Measurements from ENCODE around the gene SPTLC3. TPM values are rescaled to one million over a fixed set of nuclear protein-coding genes. Genes with fewer than 3 reads are reported as not detected.

SPTLC3 gene
- total and polyA plus RNA-seq, 4 donors = 3.0 to 23.2 (median 11.9) TPM

GRCh38 chr20:13059398-13060136 is 50.8 kb downstream of the SPTLC3 start:
- H3K27me3 ChIP-seq (ENCODE audit: control insufficient read depth in 3 of 3, insufficient read depth in 3 of 3, low read length in 2 of 3) = no peaks in the 10 kb centered on the region
- H3K27ac ChIP-seq (ENCODE audit: low read depth in 1 of 2, low read length in 1 of 2) = no peak overlapping the region
- no peak overlapping the region for H3K9ac ChIP-seq (ENCODE audit: insufficient read depth in 1 of 2, low read length in 2 of 2)
- no peak for DNase-seq
- H3K36me3 ChIP-seq (ENCODE audit: control insufficient read depth in 4 of 4, insufficient read depth in 4 of 4, low read length in 4 of 4) = peaks cover 0 to 1% (median 0%) of the 10 kb centered on the region in 4 donors
- TF ChIP-seq CTCF (IDR thresholded peaks at IDR 0.05; ENCODE audit: control extremely low read depth, extremely low read depth) = no peak
- 78 to 85% methylated on average over 7 of the region's 7 CpGs for WGBS, 2 donors
- no peaks in the 10 kb centered on the region for H3K9me3 ChIP-seq (ENCODE audit: control insufficient read depth in 4 of 4, insufficient read depth in 3 of 4, low read length in 3 of 4)
- H3K4me3 ChIP-seq = no peak overlapping the region
- ATAC-seq (ENCODE audit: insufficient read depth, low FRiP score) = no peak
- H3K4me1 ChIP-seq (ENCODE audit: control insufficient read depth in 5 of 5, insufficient read depth in 5 of 5, low read length in 5 of 5) = no peaks in the 10 kb centered on the region

GRCh38 chr20:13060327-13060726 is 51.6 kb downstream of the SPTLC3 start:
- Histone ChIP-seq H3K9ac (ENCODE audit: insufficient read depth in 1 of 2, low read length in 2 of 2) (no peak overlapping the region), H3K9me3 (ENCODE audit: control insufficient read depth in 4 of 4, insufficient read depth in 3 of 4, low read length in 3 of 4) (no peaks in the 10 kb centered on the region), H3K4me1 (ENCODE audit: control insufficient read depth in 5 of 5, insufficient read depth in 5 of 5, low read length in 5 of 5) (no peaks in the 10 kb centered on the region), H3K4me3 (no peak overlapping the region), H3K36me3 (ENCODE audit: control insufficient read depth in 4 of 4, insufficient read depth in 4 of 4, low read length in 4 of 4) (peaks cover 0 to 1% (median 0%) of the 10 kb centered on the region in 4 donors), H3K27ac (ENCODE audit: low read depth in 1 of 2, low read length in 1 of 2) (no peak overlapping the region), H3K27me3 (ENCODE audit: control insufficient read depth in 3 of 3, insufficient read depth in 3 of 3, low read length in 2 of 3) (no peaks in the 10 kb centered on the region)
- TF ChIP-seq CTCF (IDR thresholded peaks at IDR 0.05; ENCODE audit: control extremely low read depth, extremely low read depth) = no peak
- no peak for ATAC-seq (ENCODE audit: insufficient read depth, low FRiP score)
- no peak for DNase-seq

GRCh38 chr20:13061381-13061780 is 52.6 kb downstream of the SPTLC3 start:
- no peak overlapping the region for H3K27ac ChIP-seq (ENCODE audit: low read depth in 1 of 2, low read length in 1 of 2)
- H3K4me1 ChIP-seq (ENCODE audit: control insufficient read depth in 5 of 5, insufficient read depth in 5 of 5, low read length in 5 of 5) = no peaks in the 10 kb centered on the region
- H3K27me3 ChIP-seq (ENCODE audit: control insufficient read depth in 3 of 3, insufficient read depth in 3 of 3, low read length in 2 of 3) = no peaks in the 10 kb centered on the region
- ATAC-seq (ENCODE audit: insufficient read depth, low FRiP score) = no peak
- no peak overlapping the region for H3K4me3 ChIP-seq
- WGBS, 2 donors = 92 to 95% methylated on average over 3 of the region's 3 CpGs
- peaks cover 0 to 4% (median 0%) of the 10 kb centered on the region in 4 donors for H3K9me3 ChIP-seq (ENCODE audit: control insufficient read depth in 4 of 4, insufficient read depth in 3 of 4, low read length in 3 of 4)
- no peak overlapping the region for H3K9ac ChIP-seq (ENCODE audit: insufficient read depth in 1 of 2, low read length in 2 of 2)
- TF ChIP-seq CTCF (IDR thresholded peaks at IDR 0.05; ENCODE audit: control extremely low read depth, extremely low read depth) = no peak
- DNase-seq = no peak
- no peaks in the 10 kb centered on the region for H3K36me3 ChIP-seq (ENCODE audit: control insufficient read depth in 4 of 4, insufficient read depth in 4 of 4, low read length in 4 of 4)

GRCh38 chr20:13062789-13063188 is 54.0 kb downstream of the SPTLC3 start:
- Histone ChIP-seq H3K36me3 (ENCODE audit: control insufficient read depth in 4 of 4, insufficient read depth in 4 of 4, low read length in 4 of 4) (no peaks in the 10 kb centered on the region), H3K27ac (ENCODE audit: low read depth in 1 of 2, low read length in 1 of 2) (no peak overlapping the region), H3K9ac (ENCODE audit: insufficient read depth in 1 of 2, low read length in 2 of 2) (no peak overlapping the region), H3K4me3 (no peak overlapping the region), H3K9me3 (ENCODE audit: control insufficient read depth in 4 of 4, insufficient read depth in 3 of 4, low read length in 3 of 4) (peaks cover 0 to 4% (median 0%) of the 10 kb centered on the region in 4 donors), H3K27me3 (ENCODE audit: control insufficient read depth in 3 of 3, insufficient read depth in 3 of 3, low read length in 2 of 3) (no peaks in the 10 kb centered on the region), H3K4me1 (ENCODE audit: control insufficient read depth in 5 of 5, insufficient read depth in 5 of 5, low read length in 5 of 5) (no peaks in the 10 kb centered on the region)
- ATAC-seq (ENCODE audit: insufficient read depth, low FRiP score) (no peak), DNase-seq (no peak)
- TF ChIP-seq CTCF (IDR thresholded peaks at IDR 0.05; ENCODE audit: control extremely low read depth, extremely low read depth) = no peak
- 41 to 64% methylated on average over 2 of the region's 2 CpGs for WGBS, 2 donors
